AG20443 (cell line): ENCODE results near the gene LETM1.

ENCODE experiments used
- DNase-seq: peaks from one replicate; pipeline ENCODE4 v3.0.0; 2012; ENCODE audit warnings: low spot score, mixed read lengths

Gene LETM1

GRCh38 chr4:1806596-1807331, 49.2 kb downstream of the LETM1 start:
- no peak for DNase-seq

- no peak for DNase-seq
These were observed 49.8 kb downstream of the LETM1 start for GRCh38 chr4:1806223-1806564.

- DNase-seq, result no peak
These were observed 50.3 kb downstream of the LETM1 start for GRCh38 chr4:1805493-1806222.

- no peak for DNase-seq
These were observed 51.1 kb downstream of the LETM1 start for GRCh38 chr4:1804638-1805492.

GRCh38 chr4:1803523-1804423, 52.2 kb downstream of the LETM1 start:
- DNase-seq, result no peak

- DNase-seq, result no peak
These were observed 53.0 kb downstream of the LETM1 start for GRCh38 chr4:1802720-1803522.

- DNase-seq, result peak; percentile 92
These were observed 53.7 kb downstream of the LETM1 start for GRCh38 chr4:1802151-1802715.

- DNase-seq, result no peak
These were observed 54.5 kb downstream of the LETM1 start for GRCh38 chr4:1801286-1801958.

GRCh38 chr4:1800805-1801204, 55.2 kb downstream of the LETM1 start:
- no peak for DNase-seq

- DNase-seq, result no peak
These were observed 56.3 kb downstream of the LETM1 start for GRCh38 chr4:1799387-1800375.

- DNase-seq, result no peak
These were observed 57.2 kb downstream of the LETM1 start for GRCh38 chr4:1798580-1799386.

- DNase-seq, result no peak
These were observed 57.9 kb downstream of the LETM1 start for GRCh38 chr4:1797861-1798579.

GRCh38 chr4:1797298-1797860, 58.6 kb downstream of the LETM1 start:
- no peak for DNase-seq

- no peak for DNase-seq
These were observed 59.3 kb downstream of the LETM1 start for GRCh38 chr4:1796486-1797204.

- no peak for DNase-seq
These were observed 60.4 kb downstream of the LETM1 start for GRCh38 chr4:1795299-1796195.
